ENCODE results near the gene GJB2.

The GJB2 gene

GRCh38 chr13:20142927-20143480, 49.7 kb downstream of the GJB2 start:
- DNase-seq = no peak

- DNase-seq = no peak
These were observed 50.5 kb downstream of the GJB2 start for GRCh38 chr13:20142023-20142926.

GRCh38 chr13:20141238-20142022, 51.3 kb downstream of the GJB2 start:
- DNase-seq = no peak

GRCh38 chr13:20140487-20140886, 52.3 kb downstream of the GJB2 start:
- DNase-seq = no peak

- no peak for DNase-seq
These were observed 54.9 kb downstream of the GJB2 start for GRCh38 chr13:20137875-20138274.

All from amygdala (tissue), 56 donors.